GM12878 (cell line): ENCODE results near the gene WNT11. TPM values are rescaled to one million over a fixed set of nuclear protein-coding genes. Genes with fewer than 3 reads are reported as not detected.

ENCODE experiments used
- ATF7 ChIP-seq: fragments of 450-650 bp; IDR thresholded peaks from 2 replicates; pipeline ENCODE4 v1.6.1; 2016; ENCODE audit warnings: low read depth, mild to moderate bottlenecking
- BHLHE40 ChIP-seq, 2 experiments: fragments of 450-650 bp in 1 of 2; IDR thresholded peaks; 2 replicates each; pipeline ENCODE4 v1.6.1; 2011 to 2017; ENCODE audit warnings: low read depth in 2 of 2, borderline replicate concordance in 1 of 2, improper control_type of control experiment in 1 of 2, low read length in 1 of 2, mild to moderate bottlenecking in 1 of 2
- CBX5 ChIP-seq: sonication (generic); IDR thresholded peaks from 2 replicates; pipeline ENCODE4 v1.6.1; 2016; ENCODE audit warnings: low read depth, moderate library complexity, mild to moderate bottlenecking, inconsistent platforms
- CEBPZ ChIP-seq: fragments of 150-350 bp; IDR thresholded peaks from 2 replicates; pipeline ENCODE4 v1.6.1; 2016; ENCODE audit warnings: low read depth, low read length
- FOXK2 ChIP-seq: fragments of 450-650 bp; IDR thresholded peaks from 2 replicates; pipeline ENCODE4 v1.6.1; 2017; ENCODE audit warnings: mild to moderate bottlenecking, moderate library complexity
- GATAD2B ChIP-seq: fragments of 450-650 bp; conservative IDR thresholded peaks from 2 replicates; pipeline ENCODE4 v1.6.1; 2017; ENCODE audit warnings: low read depth, mild to moderate bottlenecking, moderate library complexity
- IKZF2 ChIP-seq, 2 experiments: fragments of 450-650 bp; IDR thresholded peaks; 2 replicates each; pipeline ENCODE4 v1.6.1; 2017; ENCODE audit warnings: mild to moderate bottlenecking in 2 of 2, moderate library complexity in 2 of 2
- KAT2A ChIP-seq: conservative IDR thresholded peaks from 2 replicates; pipeline ENCODE4 v1.6.1; 2011; ENCODE audit warnings: low read depth, low read length; ENCODE audit not compliant: control insufficient read depth
- KLF5 ChIP-seq: fragments of 450-650 bp; IDR thresholded peaks from 2 replicates; pipeline ENCODE4 v1.6.1; 2014; ENCODE audit warnings: mild to moderate bottlenecking; ENCODE audit not compliant: partially characterized antibody
- NR2F1 ChIP-seq: fragments of 450-650 bp; conservative IDR thresholded peaks from 2 replicates; pipeline ENCODE4 v1.6.1; 2017; ENCODE audit warnings: mild to moderate bottlenecking
- POLR2A ChIP-seq: IDR thresholded peaks from 2 replicates; pipeline ENCODE4 v1.6.1; 2011; ENCODE audit warnings: low read depth, mild to moderate bottlenecking, low read length
- RUNX3 ChIP-seq: IDR thresholded peaks from 2 replicates; pipeline ENCODE4 v1.6.1; 2012; ENCODE audit warnings: low read length, inconsistent platforms
- SMARCA5 ChIP-seq: fragments of 450-650 bp; IDR thresholded peaks from 2 replicates; pipeline ENCODE4 v1.6.1; 2017; ENCODE audit warnings: mild to moderate bottlenecking
- SP1 ChIP-seq: IDR thresholded peaks from one replicate; pipeline ENCODE4 v1.6.1; 2011; ENCODE audit warnings: low read depth, low read length
- ZNF687 ChIP-seq: fragments of 450-650 bp; IDR thresholded peaks from 2 replicates; pipeline ENCODE4 v1.6.1; 2017; ENCODE audit warnings: mild to moderate bottlenecking, moderate library complexity
- polyA plus RNA-seq, 11 experiments: library from polyadenylated mRNA; depleted of rRNA in 4 of 11; unstranded in 6 of 11; stranded (reverse) in 5 of 11; fragments of >200 nt; fragmentation: Nextera tagmentation in 4 of 11; fragmentation: Illumina TruSeq in 1 of 11; extraction: Ambion mirVana in 4 of 11; extraction: Trizol in 1 of 11; gene quantifications; 1 replicate in 1 of 11; 2 replicates in 10 of 11; pipeline versions ENCODE4 v1.2.1 to v1.2.3, GENCODE V29; 2011 to 2016; ENCODE audit warnings: inconsistent platforms in 2 of 11, missing spikeins in 2 of 11, low read depth in 1 of 11
- total RNA-seq, 4 experiments: library from RNA; depleted of rRNA in 3 of 4; stranded (reverse); fragments of >200 nt in 3 of 4; fragmentation: Illumina TruSeq in 1 of 4; extraction: Trizol in 1 of 4; gene quantifications; 2 replicates each; pipeline versions ENCODE4 v1.2.1 to v1.2.3, GENCODE V29; 2013 to 2021

Gene WNT11
- total and polyA plus RNA-seq, 10 of the 15 experiments (the other 5 are each of a cell fraction or from before 2014, with no cell fraction given) = 0.05 to 0.19 TPM; not detected in 8

GRCh38 chr11:76234416-76235232, 28.3 kb upstream of the WNT11 start (continued):
- TF ChIP-seq IKZF2 (IDR thresholded peaks at IDR 0.05) (0 out of 4 replicates have a peak, but pooled peaks have one; percentile 14 to 19), GATAD2B (peak; percentile 17; the same call in 1 of the 2 replicates), KAT2A (no peak), SP1 (no peak), FOXK2 (peak; percentile 64), BHLHE40 (IDR thresholded peaks at IDR 0.05; ENCODE audit: borderline replicate concordance in 1 of 2, low read depth in 2 of 2, low read length in 1 of 2) (peak; percentile 39 to 80; a peak in 2 of 4 replicates), POLR2A (peak; percentile 81), SMARCA5 (peak; percentile 82), KLF5 (peak; percentile 13), ATF7 (0 out of 2 replicates have a peak, but pooled peaks have one; percentile 24), CBX5 (no peak), RUNX3 (peak; percentile 3; the same call in 1 of the 2 replicates), ZNF687 (peak; percentile 79), CEBPZ (no peak), NR2F1 (peak; percentile 38)
